Activated T-helper 1 cell treated with anti-CD3 and anti-CD28 coated beads, Interleukin-12 subunit alpha, Interleukin-12 subunit beta, Interleukin-2, Interleukin-4 antibody, amounts not matched to agents 30 ng/mL and 10 ng/mL and 1 ng/mL, durations not matched to agents 14 hours and 24 hours and 36 hours (primary cell): ENCODE measurements around the gene KRTCAP2. TPM values are rescaled to one million over a fixed set of nuclear protein-coding genes. Genes with fewer than 3 reads are reported as not detected.

Experiments used
- DNase-seq: peaks from one replicate; pipeline ENCODE4 v3.0.0; 2021; ENCODE audit warnings: low spot score
- H3K27ac Mint-ChIP-seq: one replicate; pipeline ENCODE4 v1.8.0; 2021; ENCODE audit warnings: mild to moderate bottlenecking, mixed read lengths
- H3K27me3 Mint-ChIP-seq: one replicate; pipeline ENCODE4 v1.8.0; 2022; ENCODE audit warnings: mild to moderate bottlenecking, moderate library complexity, mixed read lengths; ENCODE audit not compliant: insufficient read depth
- H3K36me3 Mint-ChIP-seq: one replicate; pipeline ENCODE4 v1.8.0; 2021; ENCODE audit warnings: low read depth, mixed read lengths
- H3K4me1 Mint-ChIP-seq: one replicate; pipeline ENCODE4 v1.8.0; 2021; ENCODE audit warnings: low read depth, mixed read lengths
- H3K4me3 Mint-ChIP-seq: one replicate; pipeline ENCODE4 v1.8.0; 2021; ENCODE audit warnings: mild to moderate bottlenecking, moderate library complexity, mixed read lengths
- H3K9me3 Mint-ChIP-seq: one replicate; pipeline ENCODE4 v1.8.0; 2021; ENCODE audit warnings: mixed read lengths
- intact Hi-C: fragments of 100-400 bp; cut with micrococcal nuclease; formaldehyde crosslinking; loops from one replicate; pipeline ENCODE4 v1.15.1; 2024
- total RNA-seq: library from RNA; stranded (reverse); gene quantifications from 2 replicates; pipeline ENCODE4 v1.2.3, GENCODE V29; 2022

The KRTCAP2 gene
- total RNA-seq, 1 donor from 2014 or later = 230 TPM

- peaks cover 4% of the 10 kb centered on the region for H3K36me3 Mint-ChIP-seq
- H3K27me3 Mint-ChIP-seq = no peaks in the 10 kb centered on the region
- H3K9me3 Mint-ChIP-seq = no peaks in the 10 kb centered on the region
- DNase-seq = no peak
- H3K27ac Mint-ChIP-seq = peak within 1 kb of the TSS; percentile 97
- peaks cover 25% of the 10 kb centered on the region for H3K4me1 Mint-ChIP-seq
- H3K4me3 Mint-ChIP-seq = peak within 1 kb of the TSS; percentile 93
- intact Hi-C loops = loop anchor here (1.0 to 5.0 kb wide), 9 partner anchors 14 to 1654 kb away; partner anchors contain the start of genes CLK2, KRTCAP2, NTRK1 and SCAMP3
Observed at GRCh38 chr1:155207806-155208540, 34.9 kb upstream of the KRTCAP2 start, which contains the start of gene THBS3. Gene THBS3, minus strand, starts transcription at chr1:155207897. Its CDS starts 21 bp downstream, at chr1:155207876.

GRCh38 chr1:155206891-155207805 lies 34.0 kb upstream of the KRTCAP2 start:
- H3K27me3 Mint-ChIP-seq = no peaks in the 10 kb centered on the region
- H3K4me1 Mint-ChIP-seq = peaks cover 25% of the 10 kb centered on the region
- DNase-seq = peak; percentile 83
- peak overlapping the region; percentile 79 for H3K4me3 Mint-ChIP-seq
- H3K27ac Mint-ChIP-seq = peak overlapping the region; percentile 87
- intact Hi-C loops = loop anchor here (1.0 to 5.0 kb wide), 5 partner anchors 19 to 1655 kb away; partner anchors contain the start of genes NTRK1 and SCAMP3
- H3K36me3 Mint-ChIP-seq = peaks cover 4% of the 10 kb centered on the region
- H3K9me3 Mint-ChIP-seq = no peaks in the 10 kb centered on the region

GRCh38 chr1:155205969-155206593 lies 33.0 kb upstream of the KRTCAP2 start:
- intact Hi-C loops = loop anchor here (5.0 kb wide), 2 partner anchors 56 to 1656 kb away; partner anchors contain the start of genes NTRK1 and SCAMP3
- no peak for DNase-seq
- no peak overlapping the region for H3K27ac Mint-ChIP-seq
- no peaks in the 10 kb centered on the region for H3K9me3 Mint-ChIP-seq
- no peak overlapping the region for H3K4me3 Mint-ChIP-seq
- H3K27me3 Mint-ChIP-seq = no peaks in the 10 kb centered on the region
- peaks cover 25% of the 10 kb centered on the region for H3K4me1 Mint-ChIP-seq
- peaks cover 2% of the 10 kb centered on the region for H3K36me3 Mint-ChIP-seq

GRCh38 chr1:155205035-155205434 lies 31.9 kb upstream of the KRTCAP2 start:
- intact Hi-C loops = loop anchor here (5.0 kb wide), 2 partner anchors 57 to 1657 kb away; partner anchors contain the start of genes NTRK1 and SCAMP3
- H3K4me1 Mint-ChIP-seq = peaks cover 24% of the 10 kb centered on the region
- H3K36me3 Mint-ChIP-seq = peaks cover 10% of the 10 kb centered on the region
- no peak overlapping the region for H3K27ac Mint-ChIP-seq
- DNase-seq = no peak
- no peak overlapping the region for H3K4me3 Mint-ChIP-seq
- no peaks in the 10 kb centered on the region for H3K9me3 Mint-ChIP-seq
- no peaks in the 10 kb centered on the region for H3K27me3 Mint-ChIP-seq

GRCh38 chr1:155202731-155203515 lies 29.8 kb upstream of the KRTCAP2 start:
- Mint-ChIP-seq H3K9me3 (no peaks in the 10 kb centered on the region), H3K4me1 (peaks cover 12% of the 10 kb centered on the region), H3K36me3 (peaks cover 15% of the 10 kb centered on the region), H3K27me3 (no peaks in the 10 kb centered on the region), H3K4me3 (no peak overlapping the region), H3K27ac (no peak overlapping the region)
- intact Hi-C loops = no loop called here
- DNase-seq = no peak

GRCh38 chr1:155202198-155202597 lies 29.1 kb upstream of the KRTCAP2 start:
- Mint-ChIP-seq H3K27ac (no peak overlapping the region), H3K9me3 (no peaks in the 10 kb centered on the region), H3K4me3 (no peak overlapping the region), H3K36me3 (peaks cover 19% of the 10 kb centered on the region), H3K4me1 (peaks cover 7% of the 10 kb centered on the region), H3K27me3 (no peaks in the 10 kb centered on the region)
- intact Hi-C loops = no loop called here
- no peak for DNase-seq

GRCh38 chr1:155200920-155201319 lies 27.8 kb upstream of the KRTCAP2 start:
- DNase-seq = no peak
- Mint-ChIP-seq H3K4me3 (no peak overlapping the region), H3K27me3 (no peaks in the 10 kb centered on the region), H3K9me3 (no peaks in the 10 kb centered on the region), H3K4me1 (peaks cover 6% of the 10 kb centered on the region), H3K36me3 (peaks cover 26% of the 10 kb centered on the region), H3K27ac (no peak overlapping the region)
- intact Hi-C loops = no loop called here

- no peak overlapping the region for H3K27ac Mint-ChIP-seq
- intact Hi-C loops = no loop called here
- DNase-seq = no peak
- H3K4me3 Mint-ChIP-seq = no peak overlapping the region
- H3K36me3 Mint-ChIP-seq = peaks cover 26% of the 10 kb centered on the region
- peaks cover 13% of the 10 kb centered on the region for H3K4me1 Mint-ChIP-seq
- no peaks in the 10 kb centered on the region for H3K9me3 Mint-ChIP-seq
- no peaks in the 10 kb centered on the region for H3K27me3 Mint-ChIP-seq
Observed at GRCh38 chr1:155199792-155200191, 26.7 kb upstream of the KRTCAP2 start.

- Mint-ChIP-seq H3K36me3 (peaks cover 24% of the 10 kb centered on the region), H3K27ac (no peak overlapping the region), H3K4me1 (peaks cover 23% of the 10 kb centered on the region), H3K27me3 (no peaks in the 10 kb centered on the region), H3K9me3 (no peaks in the 10 kb centered on the region), H3K4me3 (no peak overlapping the region)
- intact Hi-C loops = no loop called here
- DNase-seq = no peak
Observed at GRCh38 chr1:155198547-155198906, 25.4 kb upstream of the KRTCAP2 start.

GRCh38 chr1:155197901-155198546 lies 24.9 kb upstream of the KRTCAP2 start:
- H3K27me3 Mint-ChIP-seq = no peaks in the 10 kb centered on the region

GRCh38 chr1:155196893-155197638 lies 24.0 kb upstream of the KRTCAP2 start:
- peaks cover 24% of the 10 kb centered on the region for H3K36me3 Mint-ChIP-seq
- H3K4me3 Mint-ChIP-seq = no peak overlapping the region
- no peak for DNase-seq
- H3K9me3 Mint-ChIP-seq = no peaks in the 10 kb centered on the region
- no peaks in the 10 kb centered on the region for H3K27me3 Mint-ChIP-seq
- intact Hi-C loops = no loop called here
- no peak overlapping the region for H3K27ac Mint-ChIP-seq
- H3K4me1 Mint-ChIP-seq = peaks cover 36% of the 10 kb centered on the region

More at GRCh38 chr1:155197901-155198546, 24.9 kb upstream of the KRTCAP2 start:
- intact Hi-C loops = no loop called here
- H3K4me1 Mint-ChIP-seq = peaks cover 28% of the 10 kb centered on the region
- no peak overlapping the region for H3K27ac Mint-ChIP-seq
- peaks cover 24% of the 10 kb centered on the region for H3K36me3 Mint-ChIP-seq
- H3K4me3 Mint-ChIP-seq = no peak overlapping the region
- H3K9me3 Mint-ChIP-seq = no peaks in the 10 kb centered on the region
- no peak for DNase-seq
